Astrocyte (in vitro differentiated cells and primary cell): ENCODE data around the gene RAB31. TPM values are rescaled to one million over a fixed set of nuclear protein-coding genes. Genes with fewer than 3 reads are reported as not detected.

Source experiments
- DNase-seq: peaks from one replicate; pipeline ENCODE4 v3.0.0-alpha.2; 2010; ENCODE audit warnings: low read depth
- FAIRE-seq: peaks from 2 replicates; lab custom pipeline; 2011; peaks lifted over from hg19 to GRCh38; lab: Jason Lieb, UNC
- H2AFZ ChIP-seq: 2 replicates; pipeline ENCODE4 v1.6.0; 2012; ENCODE audit warnings: low read depth, low read length, inconsistent platforms
- H3K27ac ChIP-seq: 2 replicates; pipeline ENCODE4 v1.5.1; 2011; ENCODE audit warnings: low read depth, low read length, inconsistent platforms
- H3K27me3 ChIP-seq: 2 replicates; pipeline ENCODE4 v1.6.0; 2011; ENCODE audit warnings: low read length, inconsistent platforms; ENCODE audit not compliant: insufficient read depth
- H3K36me3 ChIP-seq: 2 replicates; pipeline ENCODE4 v1.5.1; 2011; ENCODE audit warnings: low read length, inconsistent platforms; ENCODE audit not compliant: insufficient read depth
- H3K4me1 ChIP-seq: 2 replicates; pipeline ENCODE4 v1.5.1; 2011; ENCODE audit warnings: low read length, inconsistent platforms; ENCODE audit not compliant: insufficient read depth
- H3K4me2 ChIP-seq: 2 replicates; pipeline ENCODE4 v1.6.0; 2012; ENCODE audit warnings: low read length, inconsistent platforms
- H3K4me3 ChIP-seq: 2 replicates; pipeline ENCODE4 v1.5.1; 2011; ENCODE audit warnings: low read depth, mild to moderate bottlenecking, low read length, inconsistent platforms; ENCODE audit not compliant: insufficient read depth
- H3K79me2 ChIP-seq: 2 replicates; pipeline ENCODE4 v1.6.0; 2012; ENCODE audit warnings: mild to moderate bottlenecking, low read length, inconsistent platforms; ENCODE audit not compliant: insufficient read depth
- H3K9ac ChIP-seq: 2 replicates; pipeline ENCODE4 v1.6.0; 2012; ENCODE audit warnings: mild to moderate bottlenecking, low read length, inconsistent platforms
- H3K9me3 ChIP-seq: 2 replicates; pipeline ENCODE4 v1.5.1; 2012; ENCODE audit warnings: low read depth, mild to moderate bottlenecking, low read length, inconsistent platforms; ENCODE audit not compliant: insufficient read depth
- H4K20me1 ChIP-seq: 2 replicates; pipeline ENCODE4 v1.6.0; 2012; ENCODE audit warnings: low read length, inconsistent platforms; ENCODE audit not compliant: insufficient read depth
- H3K27ac Mint-ChIP-seq: one replicate; pipeline ENCODE4 v1.8.0; 2021; ENCODE audit warnings: mild to moderate bottlenecking, mixed read lengths; ENCODE audit not compliant: unreplicated experiment
- H3K27me3 Mint-ChIP-seq: one replicate; pipeline ENCODE4 v1.8.0; 2021; ENCODE audit warnings: low read depth, mixed read lengths; ENCODE audit not compliant: unreplicated experiment
- H3K36me3 Mint-ChIP-seq: one replicate; pipeline ENCODE4 v1.8.0; 2021; ENCODE audit warnings: low read depth, mixed read lengths; ENCODE audit not compliant: unreplicated experiment
- H3K4me1 Mint-ChIP-seq: one replicate; pipeline ENCODE4 v1.8.0; 2021; ENCODE audit warnings: low read depth, mixed read lengths; ENCODE audit not compliant: unreplicated experiment
- H3K4me3 Mint-ChIP-seq: one replicate; pipeline ENCODE4 v1.8.0; 2021; ENCODE audit warnings: mild to moderate bottlenecking, moderate library complexity, mixed read lengths; ENCODE audit not compliant: unreplicated experiment
- H3K9me3 Mint-ChIP-seq: one replicate; pipeline ENCODE4 v1.8.0; 2021; ENCODE audit warnings: mild to moderate bottlenecking, mixed read lengths; ENCODE audit not compliant: unreplicated experiment
- CTCF ChIP-seq: IDR thresholded peaks from 2 replicates; pipeline ENCODE4 v1.5.1; 2011; ENCODE audit warnings: low read depth, mild to moderate bottlenecking, inconsistent platforms, low read length, moderate library complexity; ENCODE audit not compliant: insufficient read depth
- EZH2 ChIP-seq: IDR thresholded peaks from 2 replicates; pipeline ENCODE4 v1.6.1; 2012; ENCODE audit warnings: mild to moderate bottlenecking, low read length, inconsistent platforms; ENCODE audit not compliant: insufficient read depth
- total RNA-seq: library from RNA; stranded (reverse); gene quantifications from 2 replicates; pipeline ENCODE4 v1.2.1, GENCODE V29; 2021

RAB31 gene
- total RNA-seq, 1 donor from 2014 or later: 100 TPM

GRCh38 chr18:9712611-9713010 is 4.5 kb downstream of the RAB31 start:
- peaks cover 41% of the 10 kb centered on the region for H3K4me1 Mint-ChIP-seq
- H3K4me3 ChIP-seq: no peak overlapping the region
- H2AFZ ChIP-seq: no peak overlapping the region
- H3K36me3 Mint-ChIP-seq: peaks cover 20% of the 10 kb centered on the region
- TF ChIP-seq CTCF (no peak), EZH2 (no peak)
- H3K4me1 ChIP-seq: peaks cover 17% of the 10 kb centered on the region
- H3K79me2 ChIP-seq: peaks cover 91% of the 10 kb centered on the region
- no peak overlapping the region for H3K9ac ChIP-seq
- no peak overlapping the region for H3K4me3 Mint-ChIP-seq
- H3K9me3 Mint-ChIP-seq: peaks cover 3% of the 10 kb centered on the region
- no peak overlapping the region for H3K27ac ChIP-seq
- H4K20me1 ChIP-seq: peaks cover 67% of the 10 kb centered on the region
- H3K27ac Mint-ChIP-seq: no peak overlapping the region
- H3K4me2 ChIP-seq: no peak overlapping the region
- no peaks in the 10 kb centered on the region for H3K9me3 ChIP-seq
- FAIRE-seq: no peak
- no peaks in the 10 kb centered on the region for H3K27me3 ChIP-seq
- DNase-seq: no peak
- H3K36me3 ChIP-seq: no peaks in the 10 kb centered on the region
- no peaks in the 10 kb centered on the region for H3K27me3 Mint-ChIP-seq

DNA sequence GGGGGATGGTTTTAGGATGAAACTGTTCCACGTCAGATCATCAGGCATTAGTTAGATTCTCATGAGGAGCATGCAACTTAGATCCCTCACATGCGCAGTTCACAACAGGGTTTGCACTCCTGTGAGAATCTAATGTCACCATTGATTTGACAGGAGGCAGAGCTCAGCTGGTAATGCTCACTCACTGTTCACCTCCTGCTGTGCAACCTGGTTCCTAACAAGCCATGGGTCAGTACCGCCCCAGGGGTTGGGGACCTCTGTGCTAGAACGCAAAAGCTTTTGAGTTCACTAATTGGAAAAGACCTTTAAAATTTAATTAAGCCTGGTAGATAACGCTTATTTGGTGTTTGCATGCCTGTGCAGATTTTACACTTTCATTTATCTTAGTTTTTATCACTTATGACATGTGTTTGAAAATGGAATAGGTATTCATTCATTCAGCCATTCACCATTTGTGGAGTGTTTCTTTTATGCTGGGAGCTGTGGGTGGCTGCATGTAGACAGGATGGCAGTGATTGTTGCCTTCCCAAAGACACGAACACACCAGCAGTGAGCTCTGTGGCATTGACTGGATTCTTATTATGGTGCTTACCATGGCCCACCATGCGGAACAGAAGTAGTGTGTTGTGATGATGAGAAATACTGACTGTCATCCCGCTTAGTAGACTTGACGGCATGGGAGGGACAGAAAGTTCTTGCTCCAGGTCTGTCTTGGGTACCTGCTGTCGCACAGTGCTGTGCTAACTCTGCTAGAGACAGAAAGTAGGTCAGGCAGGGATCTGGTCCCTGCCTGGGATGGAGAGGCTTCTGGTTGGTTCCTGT is 6.4 kb downstream of the RAB31 start:
- FAIRE-seq (no peak), DNase-seq (no peak)
- Mint-ChIP-seq H3K27me3 (no peaks in the 10 kb centered on the region), H3K4me3 (peak overlapping the region; percentile 29), H3K9me3 (peaks cover 3% of the 10 kb centered on the region), H3K27ac (peak overlapping the region; percentile 23), H3K36me3 (peaks cover 18% of the 10 kb centered on the region), H3K4me1 (peaks cover 44% of the 10 kb centered on the region)
- no peak overlapping the region for H3K9ac ChIP-seq
- H4K20me1 ChIP-seq: peaks cover 66% of the 10 kb centered on the region
- no peak for TF ChIP-seq CTCF
- no peak for TF ChIP-seq EZH2
- H3K27me3 ChIP-seq: no peaks in the 10 kb centered on the region
- H3K79me2 ChIP-seq: peaks cover 93% of the 10 kb centered on the region
- no peak overlapping the region for H3K4me2 ChIP-seq
- no peak overlapping the region for H2AFZ ChIP-seq
- H3K27ac ChIP-seq: no peak overlapping the region
- no peaks in the 10 kb centered on the region for H3K9me3 ChIP-seq
- peaks cover 14% of the 10 kb centered on the region for H3K4me1 ChIP-seq
- no peaks in the 10 kb centered on the region for H3K36me3 ChIP-seq
- H3K4me3 ChIP-seq: no peak overlapping the region

DNA sequence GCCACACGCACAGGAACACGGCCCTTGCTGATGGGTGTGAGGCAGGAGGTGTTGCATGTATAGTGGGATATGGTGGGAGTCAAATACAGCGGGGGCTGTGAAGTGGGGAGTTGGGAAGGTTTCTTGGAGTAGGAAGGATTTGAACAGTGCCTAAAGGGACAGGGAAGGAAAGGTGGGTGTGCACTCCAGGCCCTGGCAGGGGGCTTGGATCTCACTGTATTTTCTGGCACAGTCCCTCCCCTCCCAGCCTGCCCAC is 6.9 kb downstream of the RAB31 start:
- no peak overlapping the region for H2AFZ ChIP-seq
- H3K79me2 ChIP-seq: peaks cover 88% of the 10 kb centered on the region
- H3K4me2 ChIP-seq: no peak overlapping the region
- no peak for FAIRE-seq
- Mint-ChIP-seq H3K4me1 (peaks cover 44% of the 10 kb centered on the region), H3K27me3 (no peaks in the 10 kb centered on the region), H3K4me3 (peak overlapping the region; percentile 29), H3K9me3 (peaks cover 3% of the 10 kb centered on the region), H3K36me3 (peaks cover 18% of the 10 kb centered on the region), H3K27ac (peak overlapping the region; percentile 23)
- H3K27ac ChIP-seq: no peak overlapping the region
- H3K4me1 ChIP-seq: peaks cover 14% of the 10 kb centered on the region
- H3K9me3 ChIP-seq: no peaks in the 10 kb centered on the region
- TF ChIP-seq EZH2: no peak
- no peak overlapping the region for H3K4me3 ChIP-seq
- peaks cover 61% of the 10 kb centered on the region for H4K20me1 ChIP-seq
- H3K9ac ChIP-seq: no peak overlapping the region
- no peaks in the 10 kb centered on the region for H3K36me3 ChIP-seq
- DNase-seq: no peak
- H3K27me3 ChIP-seq: no peaks in the 10 kb centered on the region
